22Rv1 (cell line): ENCODE data around the gene FRAS1.

Source experiments
- CTCF ChIP-seq: fragments of 450-650 bp; IDR thresholded peaks from 2 replicates; pipeline ENCODE4 v1.5.1; 2017; ENCODE audit warnings: mild to moderate bottlenecking
- ZFX ChIP-seq: fragments of 450-650 bp; IDR thresholded peaks from 2 replicates; pipeline ENCODE4 v1.6.1; 2017; ENCODE audit warnings: antibody characterized with exemption, borderline replicate concordance

DNA sequence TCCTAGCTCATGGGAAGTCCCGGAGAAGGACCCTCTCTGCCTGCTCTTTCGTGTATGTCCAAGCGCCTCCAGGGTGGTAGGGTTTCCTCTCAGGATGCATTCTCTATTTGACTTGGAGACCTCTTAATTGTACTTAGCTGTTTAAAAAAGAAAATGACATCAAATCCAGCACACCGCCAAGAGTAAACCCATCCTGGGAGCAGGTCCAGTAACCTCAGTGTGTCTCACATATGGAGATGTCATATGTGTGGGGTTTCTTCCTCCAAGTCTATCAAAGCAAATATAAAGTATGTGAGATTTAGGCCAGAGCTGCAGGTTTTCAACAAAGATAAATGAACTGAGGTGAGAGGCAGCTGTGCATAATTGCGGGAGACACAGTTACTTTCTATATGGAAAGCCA is 285.0 kb downstream of the FRAS1 start:
- TF ChIP-seq CTCF (no peak), ZFX (no peak)
